Stomach (tissue), 9 donors: Measurements from ENCODE around the gene STK32A. TPM values are rescaled to one million over a fixed set of nuclear protein-coding genes. Genes with fewer than 3 reads are reported as not detected.
A peak's percentile ranks its signal among the peaks of the same experiment; 100 is the strongest.

Experiments used
- DNase-seq, 2 donors: peaks; one replicate each; pipeline versions ENCODE4 v3.0.0 to v3.0.0-alpha.2; 2013 to 2019
- H3K27ac ChIP-seq, 5 donors: fragments of 200-600 bp in 4 of 5; sonication (generic) in 4 of 5; one replicate each; pipeline ENCODE4 v1.5.1; 2013 to 2019; ENCODE audit warnings: mild to moderate bottlenecking in 1 of 5, moderate library complexity in 1 of 5
- H3K27me3 ChIP-seq, 3 donors: fragments of 200-600 bp; sonication (generic); one replicate each; pipeline ENCODE4 v1.5.1; 2017 to 2019; ENCODE audit warnings: mixed run types in 1 of 3
- H3K36me3 ChIP-seq, 4 donors: fragments of 200-600 bp; sonication (generic); 1 replicate in 3 of 4; 2 replicates in 1 of 4; pipeline ENCODE4 v1.5.1; 2016 to 2019
- H3K4me1 ChIP-seq, 4 donors: fragments of 200-600 bp; sonication (generic); one replicate each; pipeline ENCODE4 v1.5.1; 2016 to 2019
- H3K4me3 ChIP-seq, 4 donors: fragments of 200-600 bp; sonication (generic) in 3 of 4; one replicate each; pipeline ENCODE4 v1.5.1; 2016 to 2019; ENCODE audit warnings: mild to moderate bottlenecking in 1 of 4
- H3K9me3 ChIP-seq, 4 donors: fragments of 200-600 bp; sonication (generic); one replicate each; pipeline ENCODE4 v1.5.1; 2016 to 2019
- CTCF ChIP-seq, 7 experiments: fragments of 450-650 bp in 4 of 7; fragments of 200-600 bp in 3 of 7; sonication (generic) in 3 of 7; IDR thresholded peaks; one replicate each; pipeline ENCODE4 v1.5.1; 2016 to 2019; ENCODE audit warnings: antibody characterized with exemption in 7 of 7, control low read depth in 2 of 7, mild to moderate bottlenecking in 1 of 7
- EP300 ChIP-seq: sonication (generic); formaldehyde crosslinking; IDR thresholded peaks from one replicate; pipeline ENCODE4 v1.6.1; 2017; ENCODE audit warnings: antibody characterized with exemption
- POLR2A ChIP-seq, 4 donors: fragments of 450-650 bp; IDR thresholded peaks; one replicate each; pipeline ENCODE4 v1.6.1; 2016; ENCODE audit warnings: antibody characterized with exemption in 4 of 4, control low read depth in 2 of 4, mild to moderate bottlenecking in 1 of 4, moderate library complexity in 1 of 4
- POLR2AphosphoS5 ChIP-seq, 3 donors: sonication (generic); formaldehyde crosslinking; IDR thresholded peaks; one replicate each; pipeline ENCODE4 v1.6.1; 2016; ENCODE audit warnings: antibody characterized with exemption in 3 of 3
- WGBS, 5 donors: extraction: QIAGEN DNeasy Blood & Tissue Kit in 3 of 5; methylation state at CpG; one replicate each; pipeline versions ENCODE4 v1.1.5 to v1.1.7; 2013 to 2018; 5-methylcytosine and 5-hydroxymethylcytosine counted together
- intact Hi-C: fragments of 100-400 bp; cut with DNase I; formaldehyde crosslinking; loops from one replicate; pipeline ENCODE4 v1.15.1; 2023; ENCODE audit warnings: low total_unique reads
- polyA plus RNA-seq, 3 donors: library from polyadenylated mRNA; stranded (reverse); fragments of 200-250 nt; gene quantifications; one replicate each; pipeline ENCODE4 v1.2.3, GENCODE V29; 2013
- total RNA-seq, 5 donors: library from RNA; depleted of rRNA; stranded (reverse); fragments of >200 nt; gene quantifications; one replicate each; pipeline versions ENCODE4 v1.1.0 to v1.2.3, GENCODE V29; 2014 to 2016
- donor health status: healthy with polysubstance abuse.
- donor health status: Bipolar disorder and iron deficiency.
- donor health status: healthy.

The STK32A gene
- total and polyA plus RNA-seq, 8 donors = 0.48 to 29.7 (median 0.62) TPM

GRCh38 chr5:147417135-147417813 lies 182.4 kb downstream of the STK32A start:
- H3K27me3 ChIP-seq = no peaks in the 10 kb centered on the region
- no peak overlapping the region for H3K4me3 ChIP-seq
- H3K27ac ChIP-seq = peak overlapping the region in 4 of 5 donors; percentile 59 to 76 (median 67)
- intact Hi-C loops = no loop called here
- H3K36me3 ChIP-seq = peaks cover 0 to 15% (median under 1%) of the 10 kb centered on the region in 4 donors
- H3K4me1 ChIP-seq = peaks cover 9 to 29% (median 16%) of the 10 kb centered on the region in 4 donors
- DNase-seq = peak; percentile 72
- H3K9me3 ChIP-seq = no peaks in the 10 kb centered on the region
- no peak for TF ChIP-seq CTCF (IDR thresholded peaks at IDR 0.05)
- TF ChIP-seq POLR2AphosphoS5 (IDR thresholded peaks at IDR 0.05) = peak; percentile 57 to 95 (median 62)
- no peak for TF ChIP-seq POLR2A (IDR thresholded peaks at IDR 0.05)
- TF ChIP-seq EP300 = peak; percentile 94
- WGBS, 5 donors = 9 to 28% (median 17%) methylated on average over 5 of the region's 5 CpGs

- Histone ChIP-seq H3K36me3 (peaks cover 0 to 17% (median 6%) of the 10 kb centered on the region in 4 donors), H3K27ac (peak overlapping the region in 3 of 5 donors; percentile 59 to 76 (median 75)), H3K9me3 (no peaks in the 10 kb centered on the region), H3K27me3 (no peaks in the 10 kb centered on the region), H3K4me3 (no peak overlapping the region), H3K4me1 (peaks cover 9 to 27% (median 16%) of the 10 kb centered on the region in 4 donors)
- TF ChIP-seq CTCF (IDR thresholded peaks at IDR 0.05) (no peak), EP300 (no peak), POLR2A (IDR thresholded peaks at IDR 0.05) (no peak), POLR2AphosphoS5 (IDR thresholded peaks at IDR 0.05) (no peak)
- 54 to 59% (median 55%) methylated on average over 2 of the region's 2 CpGs for WGBS, 5 donors
- DNase-seq = no peak
- intact Hi-C loops = no loop called here
Measured at GRCh38 chr5:147418613-147419012, 183.8 kb downstream of the STK32A start.

- no peaks in the 10 kb centered on the region for H3K9me3 ChIP-seq
- WGBS, 5 donors = 72 to 80% (median 75%) methylated on average over 3 of the region's 3 CpGs
- peaks cover 0 to 48% (median 25%) of the 10 kb centered on the region in 4 donors for H3K4me1 ChIP-seq
- H3K4me3 ChIP-seq = no peak overlapping the region
- DNase-seq = no peak
- H3K27me3 ChIP-seq = no peaks in the 10 kb centered on the region
- TF ChIP-seq POLR2A (IDR thresholded peaks at IDR 0.05) = no peak
- no peak for TF ChIP-seq EP300
- no peak for TF ChIP-seq CTCF (IDR thresholded peaks at IDR 0.05)
- no peak for TF ChIP-seq POLR2AphosphoS5 (IDR thresholded peaks at IDR 0.05)
- peak overlapping the region in 4 of 5 donors; percentile 16 to 56 (median 47) for H3K27ac ChIP-seq
- intact Hi-C loops = no loop called here
- peaks cover 0 to 14% (median 5%) of the 10 kb centered on the region in 4 donors for H3K36me3 ChIP-seq
Measured at GRCh38 chr5:147426640-147427327, 192.0 kb downstream of the STK32A start.

GRCh38 chr5:147427521-147428401 lies 192.9 kb downstream of the STK32A start:
- 30 to 74% (median 55%) methylated on average over 1 of the region's 1 CpG for WGBS, 5 donors
- no peaks in the 10 kb centered on the region for H3K27me3 ChIP-seq
- peak in 1 of 2 donors; percentile 37 for DNase-seq
- no peaks in the 10 kb centered on the region for H3K9me3 ChIP-seq
- peaks cover 0 to 58% (median 29%) of the 10 kb centered on the region in 4 donors for H3K4me1 ChIP-seq
- intact Hi-C loops = no loop called here
- TF ChIP-seq POLR2AphosphoS5 (IDR thresholded peaks at IDR 0.05) (no peak), POLR2A (IDR thresholded peaks at IDR 0.05) (no peak), EP300 (no peak), CTCF (IDR thresholded peaks at IDR 0.05) (no peak)
- H3K4me3 ChIP-seq = no peak overlapping the region
- H3K36me3 ChIP-seq = peaks cover 0 to 10% (median 5%) of the 10 kb centered on the region in 4 donors
- H3K27ac ChIP-seq = peak overlapping the region in 4 of 5 donors; percentile 16 to 56 (median 47)
